CD14-positive monocyte (primary cell): ENCODE measurements around the gene RBM25. TPM values are rescaled to one million over a fixed set of nuclear protein-coding genes. Genes with fewer than 3 reads are reported as not detected.

ENCODE experiments used
- DNase-seq, 3 donors: peaks; one replicate each; pipeline ENCODE4 v3.0.0-alpha.2; 2011 to 2022
- H2AFZ ChIP-seq: 2 replicates; pipeline ENCODE4 v1.6.0; 2012; ENCODE audit warnings: mild to moderate bottlenecking, low read depth, low read length, inconsistent platforms; ENCODE audit not compliant: insufficient read depth, poor library complexity, severe bottlenecking
- H3K27ac ChIP-seq, 2 donors: 1 replicate in 1 of 2; 2 replicates in 1 of 2; pipeline ENCODE4 v1.5.1; 2012 to 2013; ENCODE audit warnings: low read length in 2 of 2, control low read depth in 1 of 2, inconsistent platforms in 1 of 2, low read depth in 1 of 2, mild to moderate bottlenecking in 1 of 2
- H3K27me3 ChIP-seq, 2 donors: one replicate each; pipeline versions ENCODE4 v1.6.0 to v1.6.1; 2011 to 2013; ENCODE audit warnings: low read length in 2 of 2; ENCODE audit not compliant: control insufficient read depth in 2 of 2, insufficient read depth in 2 of 2
- H3K36me3 ChIP-seq, 2 donors: replicated peaks in 1 of 2; 1 replicate in 1 of 2; 2 replicates in 1 of 2; pipeline versions ENCODE4 v1.5.1 to v1.6.1; 2012 to 2013; ENCODE audit warnings: low read length in 2 of 2, control low read depth in 1 of 2, inconsistent platforms in 1 of 2, mild to moderate bottlenecking in 1 of 2; ENCODE audit not compliant: insufficient read depth in 2 of 2, control insufficient read depth in 1 of 2
- H3K4me1 ChIP-seq, 2 donors: 1 replicate in 1 of 2; 2 replicates in 1 of 2; pipeline versions ENCODE4 v1.5.1 to v1.6.1; 2012 to 2013; ENCODE audit warnings: low read length in 2 of 2, control low read depth in 1 of 2, inconsistent platforms in 1 of 2, mild to moderate bottlenecking in 1 of 2, moderate library complexity in 1 of 2; ENCODE audit not compliant: insufficient read depth in 2 of 2, control insufficient read depth in 1 of 2
- H3K4me2 ChIP-seq: replicated peaks from 2 replicates; pipeline ENCODE3; 2012; ENCODE audit warnings: low read length, moderate library complexity, mild to moderate bottlenecking; ENCODE audit not compliant: poor library complexity, severe bottlenecking; ENCODE audit errors: extremely low read depth
- H3K4me3 ChIP-seq, 3 experiments: fragments of 200-600 bp in 1 of 3; sonication (generic) in 1 of 3; replicated peaks in 1 of 3; 1 replicate in 2 of 3; 2 replicates in 1 of 3; pipeline ENCODE4 v1.5.1; 2011 to 2013; ENCODE audit warnings: low read length in 3 of 3, mild to moderate bottlenecking in 3 of 3, control low read depth in 2 of 3, low read depth in 2 of 3, inconsistent platforms in 1 of 3, moderate library complexity in 1 of 3
- H3K79me2 ChIP-seq: 2 replicates; pipeline ENCODE4 v1.6.0; 2012; ENCODE audit warnings: mild to moderate bottlenecking, control low read depth, inconsistent platforms, low read length, moderate library complexity; ENCODE audit not compliant: insufficient read depth
- H3K9ac ChIP-seq: 2 replicates; pipeline ENCODE4 v1.6.0; 2017; ENCODE audit warnings: low read length, mild to moderate bottlenecking; ENCODE audit not compliant: insufficient read depth, poor library complexity, severe bottlenecking
- H3K9me3 ChIP-seq, 2 donors: replicated peaks in 1 of 2; 1 replicate in 1 of 2; 2 replicates in 1 of 2; pipeline versions ENCODE4 v1.5.1 to v1.6.1; 2012 to 2013; ENCODE audit warnings: low read length in 2 of 2, control low read depth in 1 of 2; ENCODE audit not compliant: control insufficient read depth in 1 of 2, insufficient read depth in 1 of 2
- H4K20me1 ChIP-seq: 2 replicates; pipeline ENCODE4 v1.6.0; 2012; ENCODE audit warnings: mild to moderate bottlenecking, low read length, control low read depth, moderate library complexity; ENCODE audit not compliant: insufficient read depth
- H3K27ac Mint-ChIP-seq, 7 donors: one replicate each; pipeline ENCODE4 v1.8.0; 2020; ENCODE audit warnings: mild to moderate bottlenecking in 7 of 7, mixed read lengths in 7 of 7, moderate library complexity in 6 of 7, inconsistent platforms in 2 of 7
- H3K27me3 Mint-ChIP-seq, 3 donors: one replicate each; pipeline ENCODE4 v1.8.0; 2021 to 2022; ENCODE audit warnings: low read depth in 3 of 3, mild to moderate bottlenecking in 3 of 3, mixed read lengths in 3 of 3, moderate library complexity in 3 of 3, inconsistent platforms in 1 of 3
- H3K36me3 Mint-ChIP-seq, 2 donors: one replicate each; pipeline ENCODE4 v1.8.0; 2020; ENCODE audit warnings: mixed read lengths in 2 of 2, inconsistent platforms in 1 of 2, mild to moderate bottlenecking in 1 of 2
- H3K4me1 Mint-ChIP-seq: one replicate; pipeline ENCODE4 v1.8.0; 2020; ENCODE audit warnings: mild to moderate bottlenecking, mixed read lengths
- H3K4me3 Mint-ChIP-seq, 2 donors: one replicate each; pipeline ENCODE4 v1.8.0; 2020; ENCODE audit warnings: mild to moderate bottlenecking in 2 of 2, mixed read lengths in 2 of 2, moderate library complexity in 1 of 2
- H3K9me3 Mint-ChIP-seq, 7 donors: one replicate each; pipeline ENCODE4 v1.8.0; 2020 to 2022; ENCODE audit warnings: mixed read lengths in 7 of 7, mild to moderate bottlenecking in 6 of 7, moderate library complexity in 6 of 7, inconsistent platforms in 2 of 7
- CTCF ChIP-seq: fragments of 200-600 bp; IDR thresholded peaks from one replicate; pipeline ENCODE4 v1.8.0; 2022; ENCODE audit warnings: antibody characterized with exemption, mild to moderate bottlenecking
- WGBS: methylation state at CpG from one replicate; pipeline ENCODE4 v1.1.5; 2013; ENCODE audit warnings: missing lambda C conversion rate; ENCODE audit not compliant: insufficient coverage; 5-methylcytosine and 5-hydroxymethylcytosine counted together
- intact Hi-C, 2 donors: fragments of 100-400 bp; cut with micrococcal nuclease; formaldehyde crosslinking; loops; one replicate each; pipeline versions ENCODE4 v1.15.0 to v1.15.1; 2023
- polyA plus RNA-seq, 3 donors: library from polyadenylated mRNA; depleted of rRNA in 1 of 3; unstranded in 2 of 3; stranded (reverse) in 1 of 3; fragments of 300-500 nt in 2 of 3; fragments of >200 nt in 1 of 3; fragmentation: Illumina TruSeq in 2 of 3; gene quantifications; 1 replicate in 2 of 3; 2 replicates in 1 of 3; pipeline ENCODE4 v1.2.3, GENCODE V29; 2012 to 2021

The RBM25 gene
- polyA plus RNA-seq, 3 donors = 15.6 to 46.5 (median 25.2) TPM

- Histone ChIP-seq H3K79me2 (peaks cover 100% of the 10 kb centered on the region), H3K4me3 (no peak overlapping the region), H3K36me3 (peaks cover 18 to 31% of the 10 kb centered on the region in 2 donors), H3K27ac (peak overlapping the region in 1 of 2 donors; percentile 42), H4K20me1 (peaks cover 100% of the 10 kb centered on the region), H3K9ac (no peak overlapping the region), H3K27me3 (no peaks in the 10 kb centered on the region), H3K4me2 (no peak overlapping the region), H2AFZ (no peak overlapping the region), H3K9me3 (no peaks in the 10 kb centered on the region), H3K4me1 (peaks cover 0 to 1% of the 10 kb centered on the region in 2 donors)
- H3K27ac Mint-ChIP-seq = peak overlapping the region in 6 of 7 donors; percentile 4 to 85 (median 60)
- H3K4me1 Mint-ChIP-seq = peaks cover 31% of the 10 kb centered on the region
- H3K27me3 Mint-ChIP-seq = no peaks in the 10 kb centered on the region
- DNase-seq = no peak
- no peaks in the 10 kb centered on the region for H3K9me3 Mint-ChIP-seq
- peaks cover 31 to 44% of the 10 kb centered on the region in 2 donors for H3K36me3 Mint-ChIP-seq
- no peak overlapping the region for H3K4me3 Mint-ChIP-seq
- intact Hi-C loops = no loop called here
- WGBS = 100% methylated on average over 1 of the region's 3 CpGs
- no peak for TF ChIP-seq CTCF
Observed at GRCh38 chr14:73143617-73144016, 85.3 kb downstream of the RBM25 start.

DNA sequence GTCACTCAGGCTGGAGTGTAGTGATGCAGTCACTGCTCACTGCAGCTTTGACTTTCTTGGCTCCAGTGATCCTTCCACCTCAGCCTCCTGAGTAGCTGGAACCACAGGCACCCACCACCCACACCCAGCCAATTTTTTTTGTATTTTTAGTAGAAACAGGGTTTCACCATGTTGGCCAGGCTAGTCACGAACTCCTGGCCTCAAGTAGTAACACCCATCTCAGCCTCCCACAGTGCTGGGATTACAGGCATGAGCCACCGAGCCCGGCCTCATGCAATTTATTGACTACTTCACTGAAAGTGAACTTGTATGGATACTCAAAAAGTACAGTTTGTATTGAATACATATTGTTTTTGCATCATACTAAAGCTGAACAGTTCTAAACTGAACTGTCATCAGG is 87.0 kb downstream of the RBM25 start:
- intact Hi-C loops = no loop called here
- Histone ChIP-seq H3K27me3 (no peaks in the 10 kb centered on the region), H3K4me1 (no peaks in the 10 kb centered on the region), H4K20me1 (peaks cover 100% of the 10 kb centered on the region), H2AFZ (no peak overlapping the region), H3K36me3 (peaks cover 32 to 49% of the 10 kb centered on the region in 2 donors), H3K4me3 (no peak overlapping the region), H3K4me2 (no peak overlapping the region), H3K79me2 (peaks cover 100% of the 10 kb centered on the region), H3K9ac (no peak overlapping the region), H3K27ac (peak overlapping the region in 1 of 2 donors; percentile 37), H3K9me3 (no peaks in the 10 kb centered on the region)
- TF ChIP-seq CTCF = no peak
- no peaks in the 10 kb centered on the region for H3K27me3 Mint-ChIP-seq
- no peaks in the 10 kb centered on the region for H3K9me3 Mint-ChIP-seq
- no CpG with 5 or more reads among the region's 3 CpGs for WGBS
- H3K4me3 Mint-ChIP-seq = no peak overlapping the region
- H3K36me3 Mint-ChIP-seq = peaks cover 42 to 54% of the 10 kb centered on the region in 2 donors
- H3K27ac Mint-ChIP-seq = peak overlapping the region in 4 of 7 donors; percentile 19 to 54 (median 46)
- no peak for DNase-seq
- peaks cover 29% of the 10 kb centered on the region for H3K4me1 Mint-ChIP-seq
